Measurements from ENCODE around the gene CIDEC. TPM values are rescaled to one million over a fixed set of nuclear protein-coding genes. Genes with fewer than 3 reads are reported as not detected.
A peak's percentile ranks its signal among the peaks of the same experiment; 100 is the strongest.
"Not testable (repeated sequence)": the region's sequence is repeated elsewhere in the genome, so short reads cannot be mapped to it uniquely, and the experiment has no call there.

Gene CIDEC
- total RNA-seq, 4 donors from 2014 or later, result 2.8 to 23.7 (median 9.0) TPM

- DNase-seq (ENCODE audit: low spot score in 2 of 2), result no peak
- WGBS, 2 donors, result 43 to 50% methylated on average over 8 of the region's 8 CpGs
- TF ChIP-seq POLR2A (IDR thresholded peaks at IDR 0.05), result no peak
- TF ChIP-seq, protein P1, sequence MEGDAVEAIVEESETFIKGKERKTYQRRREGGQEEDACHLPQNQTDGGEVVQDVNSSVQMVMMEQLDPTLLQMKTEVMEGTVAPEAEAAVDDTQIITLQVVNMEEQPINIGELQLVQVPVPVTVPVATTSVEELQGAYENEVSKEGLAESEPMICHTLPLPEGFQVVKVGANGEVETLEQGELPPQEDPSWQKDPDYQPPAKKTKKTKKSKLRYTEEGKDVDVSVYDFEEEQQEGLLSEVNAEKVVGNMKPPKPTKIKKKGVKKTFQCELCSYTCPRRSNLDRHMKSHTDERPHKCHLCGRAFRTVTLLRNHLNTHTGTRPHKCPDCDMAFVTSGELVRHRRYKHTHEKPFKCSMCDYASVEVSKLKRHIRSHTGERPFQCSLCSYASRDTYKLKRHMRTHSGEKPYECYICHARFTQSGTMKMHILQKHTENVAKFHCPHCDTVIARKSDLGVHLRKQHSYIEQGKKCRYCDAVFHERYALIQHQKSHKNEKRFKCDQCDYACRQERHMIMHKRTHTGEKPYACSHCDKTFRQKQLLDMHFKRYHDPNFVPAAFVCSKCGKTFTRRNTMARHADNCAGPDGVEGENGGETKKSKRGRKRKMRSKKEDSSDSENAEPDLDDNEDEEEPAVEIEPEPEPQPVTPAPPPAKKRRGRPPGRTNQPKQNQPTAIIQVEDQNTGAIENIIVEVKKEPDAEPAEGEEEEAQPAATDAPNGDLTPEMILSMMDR (IDR thresholded peaks at IDR 0.05), result no peak
- intact Hi-C loops (cut with DNase I; ENCODE audit: low total_unique reads), result no loop called here
- no peak overlapping the region for H3K4me3 ChIP-seq (ENCODE audit: low read depth, poor library complexity, severe bottlenecking)
Measured at GRCh38 chr3:9898467-9899241, 18.6 kb upstream of the CIDEC start.

- intact Hi-C loops (cut with DNase I; ENCODE audit: low total_unique reads), result no loop called here
- no peak for DNase-seq (ENCODE audit: low spot score in 2 of 2)
- 60 to 74% methylated on average over 4 of the region's 4 CpGs for WGBS, 2 donors
- TF ChIP-seq, protein P1 (IDR thresholded peaks at IDR 0.05), result no peak
- no peak for TF ChIP-seq POLR2A (IDR thresholded peaks at IDR 0.05)
- no peak overlapping the region for H3K4me3 ChIP-seq (ENCODE audit: low read depth, poor library complexity, severe bottlenecking)
Measured at GRCh38 chr3:9897408-9898372, 17.6 kb upstream of the CIDEC start.

GRCh38 chr3:9896755-9897407 lies 16.8 kb upstream of the CIDEC start:
- 78 to 84% methylated on average over 10 of the region's 10 CpGs for WGBS, 2 donors
- intact Hi-C loops (cut with DNase I; ENCODE audit: low total_unique reads); H3K4me3 ChIP-seq (ENCODE audit: low read depth, poor library complexity, severe bottlenecking); DNase-seq (ENCODE audit: low spot score in 2 of 2): not testable (repeated sequence)

- intact Hi-C loops (cut with DNase I; ENCODE audit: low total_unique reads); H3K4me3 ChIP-seq (ENCODE audit: low read depth, poor library complexity, severe bottlenecking); DNase-seq (ENCODE audit: low spot score in 2 of 2): not testable (repeated sequence)
- 95 to 98% methylated on average over 3 of the region's 3 CpGs for WGBS, 2 donors
Measured at GRCh38 chr3:9895715-9896114, 15.7 kb upstream of the CIDEC start.

DNA sequence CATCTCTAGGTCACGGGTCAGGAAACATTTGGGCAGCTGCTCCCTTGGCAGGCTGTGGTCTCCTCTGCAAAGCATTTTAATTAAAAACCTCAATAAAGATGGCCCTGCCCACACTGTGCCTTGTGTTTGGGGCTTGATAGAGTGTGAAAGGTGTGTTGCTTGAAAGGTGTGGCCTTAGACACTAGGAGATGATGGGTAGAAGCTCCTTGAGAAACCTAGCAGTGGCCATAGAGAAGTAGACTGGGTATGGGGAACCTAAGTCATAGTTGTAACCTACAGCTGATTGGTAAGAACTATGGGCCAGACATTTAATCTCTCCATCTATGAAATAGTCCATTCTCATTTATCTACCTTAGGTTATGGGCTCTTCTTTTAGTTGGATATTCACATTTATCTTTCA lies 13.7 kb upstream of the CIDEC start:
- TF ChIP-seq, protein P1 (IDR thresholded peaks at IDR 0.05), result no peak
- TF ChIP-seq POLR2A (IDR thresholded peaks at IDR 0.05), result no peak
- intact Hi-C loops (cut with DNase I; ENCODE audit: low total_unique reads), result no loop called here
- H3K4me3 ChIP-seq (ENCODE audit: low read depth, poor library complexity, severe bottlenecking), result no peak overlapping the region
- 76 to 92% methylated on average over 1 of the region's 1 CpG for WGBS, 2 donors
- DNase-seq (ENCODE audit: low spot score in 2 of 2), result no peak

DNA sequence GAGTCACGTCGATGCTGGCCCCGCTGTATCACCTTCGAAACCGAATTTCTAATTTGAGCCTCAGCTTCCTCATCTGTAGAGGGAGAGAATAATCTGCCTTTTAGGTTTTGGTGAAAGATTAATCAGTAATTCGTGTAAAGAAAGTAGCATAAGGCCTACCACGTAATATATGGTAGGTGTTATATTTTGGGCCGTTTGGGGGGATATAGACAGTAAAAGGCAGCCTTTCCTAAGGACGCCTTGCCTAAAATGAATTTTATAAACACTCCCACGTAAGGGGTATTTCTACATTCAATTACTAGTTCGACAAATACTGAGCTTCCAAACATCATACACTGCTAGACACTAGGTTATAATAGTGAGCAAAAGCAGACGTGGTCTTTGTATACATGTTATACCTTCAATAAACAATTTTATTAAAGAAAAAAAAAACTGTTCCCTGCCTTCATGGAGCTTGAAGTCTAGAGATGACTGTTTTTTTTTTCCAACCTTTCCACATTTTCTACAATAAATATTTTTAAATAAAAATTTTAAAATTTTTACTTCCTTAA lies 11.1 kb upstream of the CIDEC start:
- TF ChIP-seq POLR2A (IDR thresholded peaks at IDR 0.05), result no peak
- TF ChIP-seq, protein P1 (IDR thresholded peaks at IDR 0.05), result no peak
- intact Hi-C loops (cut with DNase I; ENCODE audit: low total_unique reads), result no loop called here
- H3K4me3 ChIP-seq (ENCODE audit: low read depth, poor library complexity, severe bottlenecking), result peak overlapping the region; percentile 92
- 7 to 11% methylated on average over 12 of the region's 12 CpGs for WGBS, 2 donors
- no peak for DNase-seq (ENCODE audit: low spot score in 2 of 2)
